ENCODE results near the gene PPM1J. TPM values are rescaled to one million over a fixed set of nuclear protein-coding genes. Genes with fewer than 3 reads are reported as not detected.
"Not testable (repeated sequence)": the region's sequence is repeated elsewhere in the genome, so short reads cannot be mapped to it uniquely, and the experiment has no call there.

The PPM1J gene
- polyA plus RNA-seq, 1 donor = 0.52 TPM

GRCh38 chr1:112721966-112722524 lies 6.9 kb upstream of the PPM1J start:
- no CpG with 5 or more reads among the region's 10 CpGs for WGBS (ENCODE audit: insufficient coverage, low lambda C conversion rate)
- Histone ChIP-seq H3K4me3 (ENCODE audit: low read length) (no peak overlapping the region), H3K27ac (ENCODE audit: low read length) (no peak overlapping the region), H3K36me3 (ENCODE audit: control insufficient read depth, insufficient read depth, low read length) (no peaks in the 10 kb centered on the region), H3K9me3 (ENCODE audit: control insufficient read depth, low read depth, low read length) (no peaks in the 10 kb centered on the region), H3K27me3 (ENCODE audit: control insufficient read depth, insufficient read depth, low read length) (peaks cover 9% of the 10 kb centered on the region), H3K4me1 (ENCODE audit: control insufficient read depth, insufficient read depth, low read length) (peaks cover 12% of the 10 kb centered on the region)
- no peak for DNase-seq

DNA sequence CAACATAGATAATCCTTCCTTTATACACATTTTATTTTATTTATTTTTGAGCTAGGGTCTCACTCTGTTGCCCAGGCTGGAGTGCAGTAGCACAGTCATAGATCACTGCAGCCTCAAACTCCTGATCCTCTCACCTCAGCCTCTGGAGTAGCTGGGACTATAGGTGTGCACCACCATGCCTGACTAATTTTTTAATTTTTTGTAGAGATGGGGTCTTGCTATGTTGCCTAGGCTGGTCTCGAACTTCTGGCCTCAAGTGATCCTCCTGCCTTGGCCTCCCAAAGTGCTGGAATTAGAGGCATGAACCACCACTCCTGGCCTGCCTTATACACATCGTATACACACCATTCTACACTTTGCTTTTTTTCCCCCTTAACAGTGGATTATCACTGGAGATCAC lies 6.2 kb upstream of the PPM1J start:
- DNase-seq; H3K4me3 ChIP-seq (ENCODE audit: low read length); H3K36me3 ChIP-seq (ENCODE audit: control insufficient read depth, insufficient read depth, low read length); H3K27me3 ChIP-seq (ENCODE audit: control insufficient read depth, insufficient read depth, low read length); H3K9me3 ChIP-seq (ENCODE audit: control insufficient read depth, low read depth, low read length); H3K27ac ChIP-seq (ENCODE audit: low read length): not testable (repeated sequence)
- peaks cover 12% of the 10 kb centered on the region for H3K4me1 ChIP-seq (ENCODE audit: control insufficient read depth, insufficient read depth, low read length)
- WGBS (ENCODE audit: insufficient coverage, low lambda C conversion rate) = 100% methylated on average over 1 of the region's 2 CpGs

- peaks cover 9% of the 10 kb centered on the region for H3K27me3 ChIP-seq (ENCODE audit: control insufficient read depth, insufficient read depth, low read length)
- H3K4me1 ChIP-seq (ENCODE audit: control insufficient read depth, insufficient read depth, low read length) = peaks cover 14% of the 10 kb centered on the region
- WGBS (ENCODE audit: insufficient coverage, low lambda C conversion rate) = 83% methylated on average over 1 of the region's 3 CpGs
- no peak overlapping the region for H3K27ac ChIP-seq (ENCODE audit: low read length)
- no peak overlapping the region for H3K4me3 ChIP-seq (ENCODE audit: low read length)
- no peak for DNase-seq
- H3K36me3 ChIP-seq (ENCODE audit: control insufficient read depth, insufficient read depth, low read length) = no peaks in the 10 kb centered on the region
- no peaks in the 10 kb centered on the region for H3K9me3 ChIP-seq (ENCODE audit: control insufficient read depth, low read depth, low read length)
These were observed 5.7 kb upstream of the PPM1J start for GRCh38 chr1:112720800-112721199.

GRCh38 chr1:112719706-112720105 lies 4.6 kb upstream of the PPM1J start:
- Histone ChIP-seq H3K27me3 (ENCODE audit: control insufficient read depth, insufficient read depth, low read length) (peaks cover 11% of the 10 kb centered on the region), H3K27ac (ENCODE audit: low read length) (no peak overlapping the region), H3K4me1 (ENCODE audit: control insufficient read depth, insufficient read depth, low read length) (peaks cover 15% of the 10 kb centered on the region), H3K4me3 (ENCODE audit: low read length) (no peak overlapping the region), H3K9me3 (ENCODE audit: control insufficient read depth, low read depth, low read length) (no peaks in the 10 kb centered on the region), H3K36me3 (ENCODE audit: control insufficient read depth, insufficient read depth, low read length) (no peaks in the 10 kb centered on the region)
- no CpG with 5 or more reads among the region's 2 CpGs for WGBS (ENCODE audit: insufficient coverage, low lambda C conversion rate)
- DNase-seq = no peak

GRCh38 chr1:112718691-112719418 lies 3.7 kb upstream of the PPM1J start:
- Histone ChIP-seq H3K4me3 (ENCODE audit: low read length) (no peak overlapping the region), H3K36me3 (ENCODE audit: control insufficient read depth, insufficient read depth, low read length) (no peaks in the 10 kb centered on the region), H3K27ac (ENCODE audit: low read length) (no peak overlapping the region), H3K4me1 (ENCODE audit: control insufficient read depth, insufficient read depth, low read length) (peaks cover 24% of the 10 kb centered on the region), H3K27me3 (ENCODE audit: control insufficient read depth, insufficient read depth, low read length) (peaks cover 19% of the 10 kb centered on the region), H3K9me3 (ENCODE audit: control insufficient read depth, low read depth, low read length) (peaks cover 3% of the 10 kb centered on the region)
- DNase-seq = peak in 1 of 2 donors; percentile 58
- 63% methylated on average over 3 of the region's 44 CpGs for WGBS (ENCODE audit: insufficient coverage, low lambda C conversion rate)

GRCh38 chr1:112717263-112717873 lies 2.2 kb upstream of the PPM1J start:
- WGBS (ENCODE audit: insufficient coverage, low lambda C conversion rate) = no CpG with 5 or more reads among the region's 2 CpGs
- Histone ChIP-seq H3K27me3 (ENCODE audit: control insufficient read depth, insufficient read depth, low read length) (peaks cover 30% of the 10 kb centered on the region), H3K9me3 (ENCODE audit: control insufficient read depth, low read depth, low read length) (peaks cover 3% of the 10 kb centered on the region)

GRCh38 chr1:112716133-112716720 lies 1.1 kb upstream of the PPM1J start:
- Histone ChIP-seq H3K36me3 (ENCODE audit: control insufficient read depth, insufficient read depth, low read length) (no peaks in the 10 kb centered on the region), H3K4me3 (ENCODE audit: low read length) (peak overlapping the region; percentile 58), H3K27ac (ENCODE audit: low read length) (no peak overlapping the region), H3K9me3 (ENCODE audit: control insufficient read depth, low read depth, low read length) (peaks cover 3% of the 10 kb centered on the region), H3K4me1 (ENCODE audit: control insufficient read depth, insufficient read depth, low read length) (peaks cover 12% of the 10 kb centered on the region), H3K27me3 (ENCODE audit: control insufficient read depth, insufficient read depth, low read length) (peaks cover 40% of the 10 kb centered on the region)
- no CpG with 5 or more reads among the region's 13 CpGs for WGBS (ENCODE audit: insufficient coverage, low lambda C conversion rate)
- peak; percentile 86 to 88 for DNase-seq

More at GRCh38 chr1:112717263-112717873, 2.2 kb upstream of the PPM1J start:
- peaks cover 16% of the 10 kb centered on the region for H3K4me1 ChIP-seq (ENCODE audit: control insufficient read depth, insufficient read depth, low read length)
- H3K27ac ChIP-seq (ENCODE audit: low read length) = no peak overlapping the region
- H3K36me3 ChIP-seq (ENCODE audit: control insufficient read depth, insufficient read depth, low read length) = no peaks in the 10 kb centered on the region
- no peak overlapping the region for H3K4me3 ChIP-seq (ENCODE audit: low read length)
- DNase-seq = no peak

GRCh38 chr1:112714313-112715263 lies 544 bp downstream of the PPM1J start:
- Histone ChIP-seq H3K4me1 (ENCODE audit: control insufficient read depth, insufficient read depth, low read length) (peaks cover 12% of the 10 kb centered on the region), H3K4me3 (ENCODE audit: low read length) (peak overlapping the region; percentile 38), H3K27ac (ENCODE audit: low read length) (no peak overlapping the region), H3K36me3 (ENCODE audit: control insufficient read depth, insufficient read depth, low read length) (no peaks in the 10 kb centered on the region), H3K9me3 (ENCODE audit: control insufficient read depth, low read depth, low read length) (peaks cover 3% of the 10 kb centered on the region), H3K27me3 (ENCODE audit: control insufficient read depth, insufficient read depth, low read length) (peaks cover 44% of the 10 kb centered on the region)
- peak in 1 of 2 donors; percentile 48 for DNase-seq
- WGBS (ENCODE audit: insufficient coverage, low lambda C conversion rate) = no CpG with 5 or more reads among the region's 86 CpGs

DNA sequence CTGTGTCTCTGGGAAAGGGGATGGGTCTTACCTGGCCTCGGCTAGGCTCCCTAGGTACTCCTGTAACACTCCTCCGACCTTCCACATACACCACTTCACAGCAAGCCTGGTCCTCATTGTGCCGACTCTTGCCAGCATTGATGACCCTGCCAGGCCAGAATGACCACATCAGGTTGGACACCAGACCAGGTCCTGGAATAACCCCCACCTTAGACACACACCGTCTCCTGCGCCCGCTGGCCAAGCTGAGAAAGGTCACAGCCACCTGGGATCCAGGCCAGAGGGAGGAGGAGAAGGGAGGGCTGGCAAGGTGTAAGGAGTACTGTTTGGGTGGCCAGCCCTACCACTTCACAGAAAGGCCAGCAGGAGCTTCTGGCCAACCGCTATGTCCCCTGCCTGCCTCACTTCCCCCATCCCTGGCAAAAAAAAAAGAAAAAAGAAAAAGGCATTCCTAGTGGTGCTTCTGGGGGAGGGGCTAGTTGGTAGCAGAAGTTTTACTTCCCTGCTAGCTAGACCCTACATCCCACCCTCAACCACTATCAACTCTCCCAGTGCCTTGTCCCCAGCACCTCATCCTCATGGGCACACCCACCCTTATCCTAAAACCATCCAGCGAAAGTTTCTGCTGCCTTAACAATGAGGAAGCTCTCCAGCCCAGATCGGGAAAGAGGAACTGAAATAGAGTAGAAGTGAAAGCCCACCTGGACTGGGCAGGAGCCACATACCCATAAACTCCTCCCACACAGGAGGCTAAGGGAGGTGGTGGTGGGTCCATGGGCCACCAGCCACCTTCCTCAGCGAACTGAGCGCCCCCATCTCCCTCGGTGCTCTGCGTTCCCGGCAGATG lies 1.4 kb downstream of the PPM1J start:
- Histone ChIP-seq H3K9me3 (ENCODE audit: control insufficient read depth, low read depth, low read length) (peaks cover 3% of the 10 kb centered on the region), H3K36me3 (ENCODE audit: control insufficient read depth, insufficient read depth, low read length) (no peaks in the 10 kb centered on the region), H3K4me3 (ENCODE audit: low read length) (peak overlapping the region; percentile 38), H3K27ac (ENCODE audit: low read length) (no peak overlapping the region), H3K27me3 (ENCODE audit: control insufficient read depth, insufficient read depth, low read length) (peaks cover 40% of the 10 kb centered on the region), H3K4me1 (ENCODE audit: control insufficient read depth, insufficient read depth, low read length) (peaks cover 12% of the 10 kb centered on the region)
- peak in 1 of 2 donors; percentile 51 for DNase-seq
- WGBS (ENCODE audit: insufficient coverage, low lambda C conversion rate) = 83% methylated on average over 1 of the region's 14 CpGs
